Bronchial epithelial cell (primary cell): ENCODE results near the gene PHETA2. TPM values are rescaled to one million over a fixed set of nuclear protein-coding genes. Genes with fewer than 3 reads are reported as not detected.

Experiments used
- DNase-seq: peaks from one replicate; pipeline ENCODE4 v3.0.0-alpha.2; 2010; ENCODE audit warnings: low read depth
- FAIRE-seq: peaks from 2 replicates; lab custom pipeline; 2011; peaks lifted over from hg19 to GRCh38; lab: Jason Lieb, UNC
- H3K27me3 ChIP-seq: 2 replicates; pipeline ENCODE4 v1.5.1; 2011; ENCODE audit warnings: low read length; ENCODE audit not compliant: control insufficient read depth, insufficient read depth
- H3K36me3 ChIP-seq: 2 replicates; pipeline ENCODE4 v1.5.1; 2011; ENCODE audit warnings: low read length; ENCODE audit not compliant: control insufficient read depth, insufficient read depth
- H3K4me3 ChIP-seq: 2 replicates; pipeline ENCODE4 v1.5.1; 2011; ENCODE audit warnings: mild to moderate bottlenecking, low read depth, low read length, control low read depth
- CTCF ChIP-seq: IDR thresholded peaks from 2 replicates; pipeline ENCODE4 v1.5.1; 2011; ENCODE audit warnings: mild to moderate bottlenecking, moderate library complexity, low read length, control low read depth, inconsistent platforms; ENCODE audit not compliant: insufficient read depth, severe bottlenecking
- total RNA-seq: library from RNA; depleted of rRNA; stranded (reverse); fragments of >200 nt; gene quantifications from 2 replicates; pipeline ENCODE4 v1.2.1, GENCODE V29; 2014

Gene PHETA2
- total RNA-seq, 1 donor from 2014 or later: 3.4 TPM

GRCh38 chr22:42066126-42066761, 7.8 kb upstream of the PHETA2 start:
- no peak for FAIRE-seq

GRCh38 chr22:42066937-42067336, 7.1 kb upstream of the PHETA2 start:
- DNase-seq (no peak), FAIRE-seq (no peak)
- Histone ChIP-seq H3K4me3 (no peak overlapping the region), H3K27me3 (no peaks in the 10 kb centered on the region), H3K36me3 (peaks cover 12% of the 10 kb centered on the region)
- TF ChIP-seq CTCF: no peak

More at GRCh38 chr22:42066126-42066761, 7.8 kb upstream of the PHETA2 start:
- H3K4me3 ChIP-seq: no peak overlapping the region
- no peak for TF ChIP-seq CTCF
- H3K36me3 ChIP-seq: peaks cover 12% of the 10 kb centered on the region
- H3K27me3 ChIP-seq: no peaks in the 10 kb centered on the region
- DNase-seq: no peak

- DNase-seq: no peak
- H3K27me3 ChIP-seq: no peaks in the 10 kb centered on the region
- peaks cover 12% of the 10 kb centered on the region for H3K36me3 ChIP-seq
- no peak for TF ChIP-seq CTCF
- FAIRE-seq: peak; percentile 50
- H3K4me3 ChIP-seq: no peak overlapping the region
These were observed 6.3 kb upstream of the PHETA2 start for GRCh38 chr22:42067671-42068251.

GRCh38 chr22:42068291-42068690, 5.8 kb upstream of the PHETA2 start:
- TF ChIP-seq CTCF: no peak
- no peaks in the 10 kb centered on the region for H3K27me3 ChIP-seq
- no peak overlapping the region for H3K4me3 ChIP-seq
- H3K36me3 ChIP-seq: peaks cover 12% of the 10 kb centered on the region
- no peak for DNase-seq
- FAIRE-seq: no peak

- TF ChIP-seq CTCF: no peak
- H3K36me3 ChIP-seq: peaks cover 12% of the 10 kb centered on the region
- FAIRE-seq (no peak), DNase-seq (no peak)
- peak overlapping the region; percentile 47 for H3K4me3 ChIP-seq
- no peaks in the 10 kb centered on the region for H3K27me3 ChIP-seq
These were observed 4.1 kb upstream of the PHETA2 start for GRCh38 chr22:42069801-42070516.
